ENCODE results near the gene CORT.

GRCh38 chr1:10438677-10439163 lies 11.1 kb upstream of the CORT start:
- TF ChIP-seq POLR2AphosphoS5 (IDR thresholded peaks at IDR 0.05) (no peak), CTCF (IDR thresholded peaks at IDR 0.05) (no peak), POLR2A (IDR thresholded peaks at IDR 0.05; ENCODE audit: low read depth) (no peak)
